Fibroblast of lung (primary cell): ENCODE results near the gene NMT1.

Experiments used
- EZH2 ChIP-seq: IDR thresholded peaks from 2 replicates; pipeline ENCODE4 v1.5.1; 2012; ENCODE audit warnings: low read length, control low read depth, mild to moderate bottlenecking; ENCODE audit errors: missing control alignments
- TF ChIP-seq, protein P1 (sequence below), 2 donors: IDR thresholded peaks in 1 of 2; conservative IDR thresholded peaks in 1 of 2; 1 replicate in 1 of 2; 2 replicates in 1 of 2; pipeline ENCODE4 v1.5.1; 2011 to 2012; ENCODE audit warnings: low read length in 2 of 2, control low read depth in 1 of 2, inconsistent platforms in 1 of 2, low read depth in 1 of 2, mild to moderate bottlenecking in 1 of 2

DNA sequence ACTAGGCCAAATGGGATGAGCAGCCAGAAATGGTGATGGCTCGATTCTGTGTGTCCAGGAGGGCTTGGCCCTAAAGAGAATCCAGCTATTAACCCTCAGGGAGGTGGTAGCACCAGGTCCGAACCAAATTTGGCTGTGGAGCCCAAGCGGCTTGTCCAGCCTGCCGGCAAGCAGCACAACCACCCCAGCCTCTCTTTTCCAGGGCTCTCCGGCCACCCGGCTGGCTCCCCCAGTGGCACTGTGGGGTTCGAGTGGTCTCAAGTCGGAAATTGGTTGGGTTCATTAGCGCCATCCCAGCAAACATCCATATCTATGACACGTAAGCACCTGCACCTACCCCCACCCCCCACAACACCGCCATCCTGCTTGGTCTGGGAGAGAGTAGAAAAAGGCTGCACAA lies 35.8 kb downstream of the NMT1 start:
- TF ChIP-seq, protein P1, sequence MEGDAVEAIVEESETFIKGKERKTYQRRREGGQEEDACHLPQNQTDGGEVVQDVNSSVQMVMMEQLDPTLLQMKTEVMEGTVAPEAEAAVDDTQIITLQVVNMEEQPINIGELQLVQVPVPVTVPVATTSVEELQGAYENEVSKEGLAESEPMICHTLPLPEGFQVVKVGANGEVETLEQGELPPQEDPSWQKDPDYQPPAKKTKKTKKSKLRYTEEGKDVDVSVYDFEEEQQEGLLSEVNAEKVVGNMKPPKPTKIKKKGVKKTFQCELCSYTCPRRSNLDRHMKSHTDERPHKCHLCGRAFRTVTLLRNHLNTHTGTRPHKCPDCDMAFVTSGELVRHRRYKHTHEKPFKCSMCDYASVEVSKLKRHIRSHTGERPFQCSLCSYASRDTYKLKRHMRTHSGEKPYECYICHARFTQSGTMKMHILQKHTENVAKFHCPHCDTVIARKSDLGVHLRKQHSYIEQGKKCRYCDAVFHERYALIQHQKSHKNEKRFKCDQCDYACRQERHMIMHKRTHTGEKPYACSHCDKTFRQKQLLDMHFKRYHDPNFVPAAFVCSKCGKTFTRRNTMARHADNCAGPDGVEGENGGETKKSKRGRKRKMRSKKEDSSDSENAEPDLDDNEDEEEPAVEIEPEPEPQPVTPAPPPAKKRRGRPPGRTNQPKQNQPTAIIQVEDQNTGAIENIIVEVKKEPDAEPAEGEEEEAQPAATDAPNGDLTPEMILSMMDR (conservative IDR thresholded peaks at IDR 0.05 in 1 of 2, IDR thresholded peaks at IDR 0.05 in 1 of 2; ENCODE audit: low read depth in 1 of 2, low read length in 2 of 2), result no peak
- TF ChIP-seq EZH2, result no peak
